CD4-positive, alpha-beta T cell treated with Interferon alpha-2 for 1 hour (primary cell): Measurements from ENCODE around the gene IPCEF1.
"Not testable (repeated sequence)": the region's sequence is repeated elsewhere in the genome, so short reads cannot be mapped to it uniquely, and the experiment has no call there.

Experiments
- DNase-seq, 2 donors: peaks; one replicate each; pipeline ENCODE4 v3.0.0-alpha.2; 2020 to 2022

Gene IPCEF1

GRCh38 chr6:154370545-154370944 is 13.9 kb upstream of the IPCEF1 start:
- DNase-seq: peak in 1 of 2 donors; percentile 28

- DNase-seq: no peak
These were observed 11.5 kb upstream of the IPCEF1 start for GRCh38 chr6:154367839-154368695.

- no peak for DNase-seq
These were observed 10.7 kb upstream of the IPCEF1 start for GRCh38 chr6:154367336-154367735.

GRCh38 chr6:154363821-154364220 is 7.2 kb upstream of the IPCEF1 start:
- DNase-seq: no peak

- no peak for DNase-seq
These were observed 4.9 kb upstream of the IPCEF1 start for GRCh38 chr6:154361476-154361875.

GRCh38 chr6:154360476-154360875 is 3.9 kb upstream of the IPCEF1 start:
- DNase-seq: no peak

- DNase-seq: no peak
These were observed 3.1 kb upstream of the IPCEF1 start for GRCh38 chr6:154359679-154360078.

GRCh38 chr6:154359161-154359574 is 2.6 kb upstream of the IPCEF1 start:
- no peak for DNase-seq

GRCh38 chr6:154358019-154358545 is 1.5 kb upstream of the IPCEF1 start:
- no peak for DNase-seq

GRCh38 chr6:154356113-154356512 is 490 bp downstream of the IPCEF1 start:
- no peak for DNase-seq

- no peak for DNase-seq
These were observed 2.3 kb downstream of the IPCEF1 start for GRCh38 chr6:154354265-154354777.

- DNase-seq: no peak
These were observed 3.0 kb downstream of the IPCEF1 start for GRCh38 chr6:154353626-154354025.

GRCh38 chr6:154352898-154353585 is 3.6 kb downstream of the IPCEF1 start:
- no peak for DNase-seq

GRCh38 chr6:154350293-154350692 is 6.3 kb downstream of the IPCEF1 start:
- DNase-seq: no peak

GRCh38 chr6:154347981-154348380 is 8.6 kb downstream of the IPCEF1 start:
- DNase-seq: no peak

GRCh38 chr6:154345811-154346210 is 10.8 kb downstream of the IPCEF1 start:
- DNase-seq: no peak

GRCh38 chr6:154343473-154344308 is 12.9 kb downstream of the IPCEF1 start:
- DNase-seq: no peak

GRCh38 chr6:154341871-154342270 is 14.7 kb downstream of the IPCEF1 start:
- DNase-seq: no peak

- no peak for DNase-seq
These were observed 15.3 kb downstream of the IPCEF1 start for GRCh38 chr6:154341336-154341735.

- no peak for DNase-seq
These were observed 19.1 kb downstream of the IPCEF1 start for GRCh38 chr6:154337406-154338005.

- not testable (repeated sequence) for DNase-seq
These were observed 22.5 kb downstream of the IPCEF1 start for GRCh38 chr6:154334147-154334546.

- DNase-seq: no peak
These were observed 24.9 kb downstream of the IPCEF1 start for GRCh38 chr6:154331750-154332149.
